Right cardiac atrium (tissue), 5 donors: ENCODE results near the gene SLC47A1. TPM values are rescaled to one million over a fixed set of nuclear protein-coding genes. Genes with fewer than 3 reads are reported as not detected.
"Not testable (repeated sequence)": the region's sequence is repeated elsewhere in the genome, so short reads cannot be mapped to it uniquely, and the experiment has no call there.

Source experiments
- ATAC-seq, 2 donors: fragments of 200-7000 bp; cut with Tn5 transposase; one replicate each; pipeline versions ENCODE4 v1.8.0 to v1.9.1; 2020; ENCODE audit warnings: moderate library complexity in 2 of 2, mild to moderate bottlenecking in 1 of 2
- DNase-seq, 3 donors: peaks; one replicate each; pipeline ENCODE4 v3.0.0-alpha.2; 2020
- H3K27ac ChIP-seq: one replicate; pipeline ENCODE4 v1.5.1; 2013; ENCODE audit warnings: mild to moderate bottlenecking, low read length, control low read depth, moderate library complexity
- H3K27me3 ChIP-seq: one replicate; pipeline ENCODE4 v1.6.1; 2013; ENCODE audit not compliant: control insufficient read depth, insufficient read depth
- H3K4me1 ChIP-seq: one replicate; pipeline ENCODE4 v1.6.1; 2013; ENCODE audit warnings: low read length; ENCODE audit not compliant: control insufficient read depth, insufficient read depth
- H3K4me3 ChIP-seq: one replicate; pipeline ENCODE4 v1.5.1; 2013; ENCODE audit warnings: low read length, control low read depth
- H3K9me3 ChIP-seq: one replicate; pipeline ENCODE4 v1.6.1; 2013; ENCODE audit warnings: low read length; ENCODE audit not compliant: control insufficient read depth
- WGBS: extraction: QIAGEN DNeasy Blood & Tissue Kit; methylation state at CpG from one replicate; pipeline ENCODE4 v1.1.7; 2013; 5-methylcytosine and 5-hydroxymethylcytosine counted together
- intact Hi-C, 4 donors: fragments of 100-400 bp; cut with DNase I; formaldehyde crosslinking; loops; one replicate each; pipeline versions ENCODE4 v1.11.0 to v1.14.0; 2022 to 2023
- polyA plus RNA-seq: library from polyadenylated mRNA; stranded (reverse); fragments of 200-250 nt; gene quantifications from one replicate; pipeline ENCODE4 v1.2.3, GENCODE V29; 2013
- total RNA-seq, 4 donors: library from RNA; stranded (reverse); fragmentation: NEBNext Ultra II Directional; extraction: Animal tissue kit (Norgen Biotek cat#: 25700); gene quantifications; one replicate each; pipeline ENCODE4 v1.2.1, GENCODE V29; 2021
- donor health status: healthy with polysubstance abuse.
- donor health status: DM: no; HTN: yes; CAD: no.
- donor health status: DM: no; HTN: no; CAD: no.
- donor health status: DM: no; HTN: yes; CAD: no; lungs with severe emphysema.
- donor health status: DM: yes; HTN: yes; CAD: no.

The SLC47A1 gene
- total and polyA plus RNA-seq, 5 donors: 0.77 to 2.5 (median 2.1) TPM

GRCh38 chr17:19579867-19580565, 46.4 kb downstream of the SLC47A1 start:
- intact Hi-C loops: no loop called here
- Histone ChIP-seq H3K27me3 (no peaks in the 10 kb centered on the region), H3K4me1 (no peaks in the 10 kb centered on the region), H3K9me3 (no peaks in the 10 kb centered on the region), H3K27ac (no peak overlapping the region), H3K4me3 (peak overlapping the region; percentile 45)
- ATAC-seq (peak; percentile 67 to 85), DNase-seq (peak; percentile 28 to 75 (median 68))
- 9% methylated on average over 76 of the region's 76 CpGs for WGBS

DNA sequence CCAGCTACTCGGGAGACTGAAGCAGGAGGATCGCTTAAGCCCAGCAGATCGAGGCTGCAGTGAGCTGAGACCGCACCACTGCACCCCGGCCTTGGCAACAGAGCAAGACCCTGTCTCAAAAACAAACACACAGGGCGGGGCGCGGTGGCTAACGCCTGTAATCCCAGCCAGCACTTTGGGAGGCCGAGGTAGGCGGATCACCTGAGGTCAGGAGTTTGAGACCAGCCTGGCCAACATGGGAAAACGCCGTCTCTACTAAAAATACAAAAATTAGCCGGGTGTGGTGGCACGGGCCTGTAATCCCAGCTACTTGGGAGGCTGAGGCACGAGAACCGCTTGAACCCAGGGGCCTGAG, 46.9 kb downstream of the SLC47A1 start:
- WGBS: 95% methylated on average over 17 of the region's 17 CpGs
- ATAC-seq, H3K27me3 ChIP-seq, H3K4me3 ChIP-seq, intact Hi-C loops, DNase-seq, H3K27ac ChIP-seq, H3K4me1 ChIP-seq, H3K9me3 ChIP-seq: not testable (repeated sequence)

- H3K4me3 ChIP-seq, H3K27me3 ChIP-seq, ATAC-seq, intact Hi-C loops, H3K4me1 ChIP-seq, DNase-seq, H3K27ac ChIP-seq, H3K9me3 ChIP-seq: not testable (repeated sequence)
- 95% methylated on average over 11 of the region's 13 CpGs for WGBS
These were observed 48.5 kb downstream of the SLC47A1 start for GRCh38 chr17:19582152-19582551.

GRCh38 chr17:19583871-19584270, 50.2 kb downstream of the SLC47A1 start:
- DNase-seq: no peak
- Histone ChIP-seq H3K27ac (no peak overlapping the region), H3K4me1 (no peaks in the 10 kb centered on the region), H3K27me3 (no peaks in the 10 kb centered on the region), H3K9me3 (no peaks in the 10 kb centered on the region), H3K4me3 (no peak overlapping the region)
- intact Hi-C loops: no loop called here
- WGBS: 87% methylated on average over 8 of the region's 8 CpGs
- no peak for ATAC-seq

DNA sequence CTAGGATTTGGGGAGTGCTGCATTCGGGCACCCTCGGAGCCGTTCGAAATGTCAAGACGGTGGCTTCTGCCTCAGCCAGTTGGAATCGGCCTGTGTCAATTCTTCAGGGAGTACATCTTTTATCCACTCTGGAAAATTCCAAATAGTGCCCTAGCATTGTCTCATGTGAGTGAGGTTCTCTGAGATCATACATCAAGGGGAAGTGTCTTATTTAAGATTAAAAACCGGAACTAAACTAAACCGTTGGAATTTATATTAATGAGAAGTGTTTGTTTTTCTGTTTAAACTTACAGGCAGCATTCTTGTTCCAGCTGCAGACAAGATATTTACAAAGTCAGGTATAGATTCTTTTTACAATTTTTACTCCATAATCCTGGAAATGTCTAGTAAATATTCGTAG, 56.8 kb downstream of the SLC47A1 start:
- ATAC-seq (no peak), DNase-seq (no peak)
- H3K9me3 ChIP-seq: no peaks in the 10 kb centered on the region
- H3K4me1 ChIP-seq: no peaks in the 10 kb centered on the region
- no peaks in the 10 kb centered on the region for H3K27me3 ChIP-seq
- no peak overlapping the region for H3K27ac ChIP-seq
- intact Hi-C loops: no loop called here
- H3K4me3 ChIP-seq: no peak overlapping the region
- 67% methylated on average over 9 of the region's 9 CpGs for WGBS

DNA sequence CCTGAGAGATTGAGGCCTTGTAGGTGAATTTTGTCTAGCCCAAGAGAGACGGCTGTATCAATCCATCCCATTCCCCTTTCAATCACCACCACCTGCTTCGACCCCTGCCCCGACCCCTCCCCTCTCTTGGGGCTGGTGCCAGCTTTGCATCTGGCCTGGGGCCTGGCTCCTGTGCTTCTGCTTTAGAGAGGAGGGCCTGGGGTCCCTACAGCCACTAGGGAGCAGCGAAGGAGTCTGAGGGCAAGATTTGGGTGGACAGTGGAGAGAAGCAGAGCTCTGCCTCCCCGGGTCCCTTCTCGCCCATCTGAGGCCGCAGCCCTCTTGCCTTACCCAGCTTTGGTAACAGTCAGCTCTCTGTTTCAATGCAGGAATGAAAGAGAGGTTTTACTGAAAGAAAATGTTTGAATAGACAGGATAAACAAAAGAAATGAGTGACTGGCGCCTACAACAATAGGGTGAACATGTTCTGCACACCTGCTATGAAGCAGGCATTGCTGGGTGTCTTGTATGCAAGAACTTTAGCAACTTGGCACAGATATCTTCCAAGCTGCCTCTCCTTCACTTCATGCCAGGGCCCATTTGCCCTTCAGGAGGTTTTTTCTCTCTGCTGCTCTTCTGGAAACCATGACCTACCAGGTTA, 57.4 kb downstream of the SLC47A1 start:
- no peaks in the 10 kb centered on the region for H3K9me3 ChIP-seq
- no peak overlapping the region for H3K27ac ChIP-seq
- H3K27me3 ChIP-seq: no peaks in the 10 kb centered on the region
- WGBS: 85% methylated on average over 8 of the region's 8 CpGs
- DNase-seq: no peak
- ATAC-seq: no peak
- intact Hi-C loops: no loop called here
- H3K4me3 ChIP-seq: no peak overlapping the region
- no peaks in the 10 kb centered on the region for H3K4me1 ChIP-seq

GRCh38 chr17:19592316-19592715, 58.7 kb downstream of the SLC47A1 start:
- ATAC-seq (no peak), DNase-seq (no peak)
- Histone ChIP-seq H3K27me3 (no peaks in the 10 kb centered on the region), H3K4me3 (no peak overlapping the region), H3K9me3 (no peaks in the 10 kb centered on the region), H3K27ac (no peak overlapping the region), H3K4me1 (no peaks in the 10 kb centered on the region)
- 77% methylated on average over 4 of the region's 4 CpGs for WGBS
- intact Hi-C loops: no loop called here

DNA sequence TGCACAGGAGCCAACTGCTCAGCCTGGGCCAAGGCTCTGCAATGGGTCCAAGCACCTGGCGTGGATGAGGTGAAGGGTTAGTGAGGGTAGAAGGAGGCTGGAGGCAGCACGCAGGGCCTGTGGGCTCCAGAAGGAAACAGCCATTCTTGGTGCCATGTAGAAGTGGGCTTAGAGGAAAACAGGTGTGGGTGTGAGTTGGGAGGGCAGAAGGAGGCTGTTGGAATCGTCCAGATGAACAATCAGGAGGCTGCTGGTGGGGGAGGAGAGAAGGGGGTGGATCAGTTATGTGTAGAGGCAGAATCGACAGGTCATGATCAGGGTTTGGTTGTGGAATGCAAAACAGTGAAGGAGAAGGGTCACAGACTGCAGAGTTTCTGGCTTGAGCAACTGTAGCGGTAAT, 63.2 kb downstream of the SLC47A1 start:
- 76% methylated on average over 5 of the region's 5 CpGs for WGBS
- ATAC-seq (no peak), DNase-seq (no peak)
- H3K27ac ChIP-seq: no peak overlapping the region
- intact Hi-C loops: no loop called here
- H3K4me3 ChIP-seq: no peak overlapping the region
- no peaks in the 10 kb centered on the region for H3K4me1 ChIP-seq
- H3K9me3 ChIP-seq: no peaks in the 10 kb centered on the region
- no peaks in the 10 kb centered on the region for H3K27me3 ChIP-seq

DNA sequence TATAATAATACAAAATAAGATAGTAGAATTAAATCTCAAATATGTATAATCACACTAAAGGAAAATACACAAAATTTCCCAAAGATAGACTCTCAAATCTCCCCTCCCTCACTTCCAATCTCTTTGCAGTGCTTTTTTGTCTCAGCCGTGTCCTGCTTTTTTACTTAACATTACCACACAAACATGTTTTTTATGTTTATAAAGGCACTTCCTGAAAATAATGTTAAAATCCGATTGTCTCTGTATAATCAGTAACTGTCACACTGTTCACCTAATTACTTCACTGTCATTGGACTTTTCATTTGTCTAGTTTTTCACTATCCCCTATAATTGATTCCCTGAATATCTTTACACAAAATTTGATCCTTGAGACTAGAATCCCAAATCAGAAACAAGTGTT, 76.7 kb downstream of the SLC47A1 start:
- 52% methylated on average over 2 of the region's 2 CpGs for WGBS
- DNase-seq: no peak

DNA sequence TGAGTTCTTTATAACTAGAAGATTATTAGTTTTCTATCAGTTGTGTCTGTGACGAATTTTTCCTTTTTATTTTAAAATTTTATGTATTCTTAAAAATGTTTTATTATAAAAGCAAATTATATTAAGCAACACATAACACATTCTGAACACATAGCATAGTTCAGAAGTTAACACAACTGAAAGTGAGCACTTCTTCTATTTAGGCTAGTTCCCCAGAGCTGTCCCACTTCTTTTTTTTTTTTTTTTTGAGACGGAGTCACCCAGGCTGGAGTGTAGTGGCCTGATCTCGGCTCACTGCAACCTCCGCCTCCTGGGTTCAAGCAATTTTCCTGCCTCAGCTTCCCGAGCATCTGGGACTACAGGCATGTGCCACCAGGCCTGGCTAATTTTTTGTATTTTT, 77.2 kb downstream of the SLC47A1 start:
- no peak overlapping the region for H3K4me3 ChIP-seq
- intact Hi-C loops: no loop called here
- WGBS: 80% methylated on average over 5 of the region's 5 CpGs
- no peaks in the 10 kb centered on the region for H3K27me3 ChIP-seq
- DNase-seq (no peak), ATAC-seq (no peak)
- no peaks in the 10 kb centered on the region for H3K9me3 ChIP-seq
- H3K27ac ChIP-seq: no peak overlapping the region
- H3K4me1 ChIP-seq: no peaks in the 10 kb centered on the region

More for the DNA sequence above, 76.7 kb downstream of the SLC47A1 start:
- intact Hi-C loops: no loop called here
- H3K27me3 ChIP-seq: no peaks in the 10 kb centered on the region
- no peak for ATAC-seq
- no peaks in the 10 kb centered on the region for H3K9me3 ChIP-seq
- H3K27ac ChIP-seq: no peak overlapping the region
- no peak overlapping the region for H3K4me3 ChIP-seq
- H3K4me1 ChIP-seq: no peaks in the 10 kb centered on the region

- Histone ChIP-seq H3K4me3 (no peak overlapping the region), H3K27me3 (no peaks in the 10 kb centered on the region), H3K4me1 (no peaks in the 10 kb centered on the region), H3K27ac (no peak overlapping the region), H3K9me3 (no peaks in the 10 kb centered on the region)
- intact Hi-C loops: no loop called here
- ATAC-seq: no peak
- 82% methylated on average over 10 of the region's 10 CpGs for WGBS
- DNase-seq: no peak
These were observed 80.3 kb downstream of the SLC47A1 start for GRCh38 chr17:19613979-19614378.
